Measurements from ENCODE around the gene LEKR1.

- TF ChIP-seq POLR2AphosphoS5 (IDR thresholded peaks at IDR 0.05; ENCODE audit: low read depth, low read length) (no peak), REST (IDR thresholded peaks at IDR 0.05; ENCODE audit: insufficient read depth in 1 of 2, low read depth in 2 of 2, low read length in 2 of 2) (no peak), TAF1 (IDR thresholded peaks at IDR 0.05; ENCODE audit: borderline replicate concordance, insufficient read depth, low read length) (no peak)
Measured at GRCh38 chr3:157082305-157082982, 256.3 kb downstream of the LEKR1 start.

Data from PFSK-1 (cell line).